Measurements from ENCODE around the gene FAM89B. TPM values are rescaled to one million over a fixed set of nuclear protein-coding genes. Genes with fewer than 3 reads are reported as not detected.

FAM89B gene
- total RNA-seq, 1 donor from 2014 or later, result 47.5 TPM

GRCh38 chr11:65560555-65561418 is 11.6 kb upstream of the FAM89B start:
- DNase-seq (ENCODE audit: low read depth) (peak; percentile 80), FAIRE-seq (no peak)
- Histone ChIP-seq H3K79me2 (ENCODE audit: insufficient read depth, low read length) (peaks cover 17% of the 10 kb centered on the region), H3K4me2 (ENCODE audit: low read length) (peak overlapping the region; percentile 94), H3K9me3 (ENCODE audit: insufficient read depth, low read depth, low read length) (no peaks in the 10 kb centered on the region), H3K27ac (ENCODE audit: low read depth, low read length) (peak overlapping the region; percentile 92), H2AFZ (ENCODE audit: low read depth, low read length) (peak overlapping the region; percentile 61), H3K4me3 (ENCODE audit: insufficient read depth, low read depth, low read length) (no peak overlapping the region), H3K9ac (ENCODE audit: low read length) (peak overlapping the region; percentile 55), H3K27me3 (ENCODE audit: insufficient read depth, low read length) (no peaks in the 10 kb centered on the region), H3K4me1 (ENCODE audit: insufficient read depth, low read length) (peaks cover 51% of the 10 kb centered on the region), H4K20me1 (ENCODE audit: insufficient read depth, low read length) (peaks cover 4% of the 10 kb centered on the region), H3K36me3 (ENCODE audit: insufficient read depth, low read length) (no peaks in the 10 kb centered on the region)
- TF ChIP-seq, protein P1, sequence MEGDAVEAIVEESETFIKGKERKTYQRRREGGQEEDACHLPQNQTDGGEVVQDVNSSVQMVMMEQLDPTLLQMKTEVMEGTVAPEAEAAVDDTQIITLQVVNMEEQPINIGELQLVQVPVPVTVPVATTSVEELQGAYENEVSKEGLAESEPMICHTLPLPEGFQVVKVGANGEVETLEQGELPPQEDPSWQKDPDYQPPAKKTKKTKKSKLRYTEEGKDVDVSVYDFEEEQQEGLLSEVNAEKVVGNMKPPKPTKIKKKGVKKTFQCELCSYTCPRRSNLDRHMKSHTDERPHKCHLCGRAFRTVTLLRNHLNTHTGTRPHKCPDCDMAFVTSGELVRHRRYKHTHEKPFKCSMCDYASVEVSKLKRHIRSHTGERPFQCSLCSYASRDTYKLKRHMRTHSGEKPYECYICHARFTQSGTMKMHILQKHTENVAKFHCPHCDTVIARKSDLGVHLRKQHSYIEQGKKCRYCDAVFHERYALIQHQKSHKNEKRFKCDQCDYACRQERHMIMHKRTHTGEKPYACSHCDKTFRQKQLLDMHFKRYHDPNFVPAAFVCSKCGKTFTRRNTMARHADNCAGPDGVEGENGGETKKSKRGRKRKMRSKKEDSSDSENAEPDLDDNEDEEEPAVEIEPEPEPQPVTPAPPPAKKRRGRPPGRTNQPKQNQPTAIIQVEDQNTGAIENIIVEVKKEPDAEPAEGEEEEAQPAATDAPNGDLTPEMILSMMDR (IDR thresholded peaks at IDR 0.05; ENCODE audit: insufficient read depth, low read depth, low read length), result no peak
- TF ChIP-seq EZH2 (IDR thresholded peaks at IDR 0.05; ENCODE audit: insufficient read depth, low read length), result no peak
- H3K4me1 Mint-ChIP-seq (ENCODE audit: low read depth, unreplicated experiment), result peaks cover 28% of the 10 kb centered on the region
- peak overlapping the region; percentile 58 for H3K4me3 Mint-ChIP-seq (ENCODE audit: unreplicated experiment)
- H3K9me3 Mint-ChIP-seq (ENCODE audit: unreplicated experiment), result no peaks in the 10 kb centered on the region
- peak overlapping the region; percentile 56 for H3K27ac Mint-ChIP-seq (ENCODE audit: unreplicated experiment)
- peaks cover 2% of the 10 kb centered on the region for H3K36me3 Mint-ChIP-seq (ENCODE audit: low read depth, unreplicated experiment)
- H3K27me3 Mint-ChIP-seq (ENCODE audit: low read depth, unreplicated experiment), result peaks cover 1% of the 10 kb centered on the region

DNA sequence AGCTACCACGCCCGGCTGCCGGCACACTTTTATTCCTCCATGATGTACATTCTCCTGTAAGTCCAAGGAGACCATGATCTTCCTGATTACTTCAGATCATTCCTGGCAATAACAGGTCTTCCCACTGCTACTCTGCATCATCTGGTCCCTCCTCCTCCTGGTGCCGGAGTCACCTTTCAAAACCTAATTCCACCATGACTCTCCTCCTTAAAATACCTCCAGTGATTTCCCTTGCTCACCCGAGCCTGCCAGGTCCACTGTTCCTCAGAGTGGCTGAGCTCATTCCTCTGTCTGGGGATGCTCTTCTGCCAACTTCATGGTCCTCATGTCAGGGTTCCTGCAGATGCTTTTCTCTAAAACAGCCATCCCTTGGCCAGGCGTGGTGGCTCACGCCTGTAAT is 10.3 kb upstream of the FAM89B start:
- H3K36me3 ChIP-seq (ENCODE audit: insufficient read depth, low read length), result no peaks in the 10 kb centered on the region
- no peak overlapping the region for H3K4me3 ChIP-seq (ENCODE audit: insufficient read depth, low read depth, low read length)
- Mint-ChIP-seq H3K9me3 (ENCODE audit: unreplicated experiment) (no peaks in the 10 kb centered on the region), H3K4me3 (ENCODE audit: unreplicated experiment) (no peak overlapping the region), H3K4me1 (ENCODE audit: low read depth, unreplicated experiment) (peaks cover 21% of the 10 kb centered on the region), H3K36me3 (ENCODE audit: low read depth, unreplicated experiment) (no peaks in the 10 kb centered on the region), H3K27ac (ENCODE audit: unreplicated experiment) (no peak overlapping the region), H3K27me3 (ENCODE audit: low read depth, unreplicated experiment) (peaks cover 1% of the 10 kb centered on the region)
- H3K27ac ChIP-seq (ENCODE audit: low read depth, low read length), result no peak overlapping the region
- no peak overlapping the region for H2AFZ ChIP-seq (ENCODE audit: low read depth, low read length)
- peaks cover 45% of the 10 kb centered on the region for H3K4me1 ChIP-seq (ENCODE audit: insufficient read depth, low read length)
- H3K27me3 ChIP-seq (ENCODE audit: insufficient read depth, low read length), result no peaks in the 10 kb centered on the region
- H3K79me2 ChIP-seq (ENCODE audit: insufficient read depth, low read length), result peaks cover 9% of the 10 kb centered on the region
- no peak overlapping the region for H3K4me2 ChIP-seq (ENCODE audit: low read length)
- H3K9me3 ChIP-seq (ENCODE audit: insufficient read depth, low read depth, low read length), result no peaks in the 10 kb centered on the region
- FAIRE-seq, result no peak
- H4K20me1 ChIP-seq (ENCODE audit: insufficient read depth, low read length), result no peaks in the 10 kb centered on the region
- no peak for TF ChIP-seq EZH2 (IDR thresholded peaks at IDR 0.05; ENCODE audit: insufficient read depth, low read length)
- TF ChIP-seq, protein P1 (IDR thresholded peaks at IDR 0.05; ENCODE audit: insufficient read depth, low read depth, low read length), result no peak
- no peak for DNase-seq (ENCODE audit: low read depth)
- H3K9ac ChIP-seq (ENCODE audit: low read length), result no peak overlapping the region

DNA sequence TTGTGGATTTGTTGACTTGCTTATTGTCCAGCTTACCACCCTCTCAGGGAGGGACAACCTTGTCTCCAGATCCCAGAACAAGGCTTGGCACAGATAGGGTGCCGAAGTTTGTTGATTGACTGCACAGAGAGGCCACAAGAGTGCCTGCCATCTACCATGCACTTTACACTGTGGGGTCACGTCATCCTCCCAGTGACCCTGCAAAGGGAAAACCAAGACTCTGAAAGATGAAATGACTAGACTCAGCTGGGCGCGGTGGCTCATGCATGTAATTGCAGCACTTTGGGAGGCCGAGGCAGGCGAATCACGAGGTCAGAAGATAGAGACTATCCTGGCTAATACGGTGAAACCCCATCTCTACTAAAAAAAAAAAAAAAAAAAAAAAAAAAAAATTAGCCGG is 9.6 kb upstream of the FAM89B start:
- FAIRE-seq (no peak), DNase-seq (ENCODE audit: low read depth) (no peak)
- Histone ChIP-seq H3K4me2 (ENCODE audit: low read length) (no peak overlapping the region), H4K20me1 (ENCODE audit: insufficient read depth, low read length) (no peaks in the 10 kb centered on the region), H3K27me3 (ENCODE audit: insufficient read depth, low read length) (no peaks in the 10 kb centered on the region), H3K36me3 (ENCODE audit: insufficient read depth, low read length) (no peaks in the 10 kb centered on the region), H3K9me3 (ENCODE audit: insufficient read depth, low read depth, low read length) (no peaks in the 10 kb centered on the region), H3K9ac (ENCODE audit: low read length) (no peak overlapping the region), H3K4me1 (ENCODE audit: insufficient read depth, low read length) (peaks cover 41% of the 10 kb centered on the region), H3K27ac (ENCODE audit: low read depth, low read length) (no peak overlapping the region), H3K4me3 (ENCODE audit: insufficient read depth, low read depth, low read length) (no peak overlapping the region), H2AFZ (ENCODE audit: low read depth, low read length) (no peak overlapping the region), H3K79me2 (ENCODE audit: insufficient read depth, low read length) (peaks cover 6% of the 10 kb centered on the region)
- Mint-ChIP-seq H3K36me3 (ENCODE audit: low read depth, unreplicated experiment) (no peaks in the 10 kb centered on the region), H3K4me1 (ENCODE audit: low read depth, unreplicated experiment) (peaks cover 18% of the 10 kb centered on the region), H3K9me3 (ENCODE audit: unreplicated experiment) (no peaks in the 10 kb centered on the region), H3K27ac (ENCODE audit: unreplicated experiment) (no peak overlapping the region), H3K4me3 (ENCODE audit: unreplicated experiment) (no peak overlapping the region), H3K27me3 (ENCODE audit: low read depth, unreplicated experiment) (peaks cover 1% of the 10 kb centered on the region)
- no peak for TF ChIP-seq EZH2 (IDR thresholded peaks at IDR 0.05; ENCODE audit: insufficient read depth, low read length)
- TF ChIP-seq, protein P1 (IDR thresholded peaks at IDR 0.05; ENCODE audit: insufficient read depth, low read depth, low read length), result no peak

Data from astrocyte (in vitro differentiated cells and primary cell).